Neural cell (in vitro differentiated cells): Measurements from ENCODE around the gene VWA3A.

Source experiments
- CTCF ChIP-seq: fragments of 450-650 bp; IDR thresholded peaks from 2 replicates; pipeline ENCODE4 v1.5.1; 2014; ENCODE audit warnings: antibody characterized with exemption, mild to moderate bottlenecking, moderate library complexity; ENCODE audit not compliant: poor library complexity, severe bottlenecking
- EZH2 ChIP-seq: fragments of 200-600, 300-800 bp; shearing (Covaris generic), sonication (generic); IDR thresholded peaks from 2 replicates; pipeline ENCODE4 v1.6.1; 2014; ENCODE audit warnings: antibody characterized with exemption, low read length, borderline replicate concordance, mild to moderate bottlenecking; ENCODE audit not compliant: insufficient read depth, poor library complexity, severe bottlenecking
- POLR2AphosphoS5 ChIP-seq: IDR thresholded peaks from 2 replicates; pipeline ENCODE4 v1.6.1; 2012
- SMC3 ChIP-seq: fragments of 450-650 bp; conservative IDR thresholded peaks from 2 replicates; pipeline ENCODE4 v1.6.1; 2014; ENCODE audit warnings: antibody characterized with exemption, mild to moderate bottlenecking, moderate library complexity; ENCODE audit not compliant: poor library complexity
- TAF1 ChIP-seq: IDR thresholded peaks from 2 replicates; pipeline ENCODE4 v1.6.1; 2012; ENCODE audit warnings: low read depth

DNA sequence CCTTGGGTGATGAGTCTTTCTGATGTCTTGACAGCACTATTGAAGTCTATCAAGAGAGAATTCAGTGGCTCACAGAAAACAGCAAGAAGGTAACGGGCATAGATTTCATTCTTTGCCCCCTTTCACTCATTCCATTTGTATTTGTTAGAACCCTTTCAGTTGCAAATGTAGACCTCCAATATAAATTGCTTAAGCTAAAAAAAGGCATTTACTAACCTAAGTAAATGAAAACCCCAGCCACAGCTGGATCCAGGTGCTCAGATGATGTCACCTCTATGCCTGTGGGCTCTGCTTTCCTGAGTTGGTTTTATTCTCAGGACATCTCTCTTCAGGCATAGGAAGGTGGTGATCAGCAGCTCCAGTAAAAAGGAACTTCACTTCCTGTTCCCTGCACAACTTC lies 11.1 kb downstream of the VWA3A start:
- TF ChIP-seq SMC3 (no peak), CTCF (no peak), POLR2AphosphoS5 (no peak), TAF1 (no peak), EZH2 (no peak)
